Immature natural killer cell (primary cell): ENCODE data around the gene IKBKE. TPM values are rescaled to one million over a fixed set of nuclear protein-coding genes. Genes with fewer than 3 reads are reported as not detected.

ENCODE experiments used
- DNase-seq, 3 donors: peaks; one replicate each; pipeline ENCODE4 v3.0.0; 2022; ENCODE audit warnings: mixed read lengths in 1 of 3
- H3K27ac Mint-ChIP-seq, 6 donors: one replicate each; pipeline ENCODE4 v1.8.0; 2020; ENCODE audit warnings: mixed read lengths in 6 of 6, mild to moderate bottlenecking in 5 of 6, inconsistent platforms in 4 of 6, moderate library complexity in 3 of 6
- H3K27me3 Mint-ChIP-seq, 3 donors: one replicate each; pipeline ENCODE4 v1.8.0; 2020 to 2021; ENCODE audit warnings: low read depth in 3 of 3, mild to moderate bottlenecking in 3 of 3, mixed read lengths in 3 of 3, moderate library complexity in 3 of 3, inconsistent platforms in 1 of 3
- H3K36me3 Mint-ChIP-seq, 3 donors: one replicate each; pipeline ENCODE4 v1.8.0; 2020; ENCODE audit warnings: mixed read lengths in 3 of 3, inconsistent platforms in 2 of 3, mild to moderate bottlenecking in 2 of 3
- H3K4me1 Mint-ChIP-seq, 2 donors: one replicate each; pipeline ENCODE4 v1.8.0; 2020; ENCODE audit warnings: inconsistent platforms in 2 of 2, mild to moderate bottlenecking in 2 of 2, mixed read lengths in 2 of 2, moderate library complexity in 1 of 2
- H3K4me3 Mint-ChIP-seq, 5 donors: one replicate each; pipeline ENCODE4 v1.8.0; 2020; ENCODE audit warnings: mild to moderate bottlenecking in 5 of 5, mixed read lengths in 5 of 5, inconsistent platforms in 3 of 5, moderate library complexity in 3 of 5
- H3K9me3 Mint-ChIP-seq, 6 donors: one replicate each; pipeline ENCODE4 v1.8.0; 2020; ENCODE audit warnings: mild to moderate bottlenecking in 6 of 6, mixed read lengths in 6 of 6, inconsistent platforms in 4 of 6, moderate library complexity in 3 of 6
- polyA plus RNA-seq, 3 donors: library from polyadenylated mRNA; unstranded; fragments of 300-500 nt; fragmentation: Illumina TruSeq; gene quantifications; one replicate each; pipeline ENCODE4 v1.2.3, GENCODE V29; 2021

Gene IKBKE
- polyA plus RNA-seq, 3 donors from 2014 or later: 21.1 to 29.7 (median 28.3) TPM

GRCh38 chr1:206445911-206446356 is 24.3 kb upstream of the IKBKE start:
- H3K36me3 Mint-ChIP-seq: peaks cover 8 to 41% (median 16%) of the 10 kb centered on the region in 3 donors

DNA sequence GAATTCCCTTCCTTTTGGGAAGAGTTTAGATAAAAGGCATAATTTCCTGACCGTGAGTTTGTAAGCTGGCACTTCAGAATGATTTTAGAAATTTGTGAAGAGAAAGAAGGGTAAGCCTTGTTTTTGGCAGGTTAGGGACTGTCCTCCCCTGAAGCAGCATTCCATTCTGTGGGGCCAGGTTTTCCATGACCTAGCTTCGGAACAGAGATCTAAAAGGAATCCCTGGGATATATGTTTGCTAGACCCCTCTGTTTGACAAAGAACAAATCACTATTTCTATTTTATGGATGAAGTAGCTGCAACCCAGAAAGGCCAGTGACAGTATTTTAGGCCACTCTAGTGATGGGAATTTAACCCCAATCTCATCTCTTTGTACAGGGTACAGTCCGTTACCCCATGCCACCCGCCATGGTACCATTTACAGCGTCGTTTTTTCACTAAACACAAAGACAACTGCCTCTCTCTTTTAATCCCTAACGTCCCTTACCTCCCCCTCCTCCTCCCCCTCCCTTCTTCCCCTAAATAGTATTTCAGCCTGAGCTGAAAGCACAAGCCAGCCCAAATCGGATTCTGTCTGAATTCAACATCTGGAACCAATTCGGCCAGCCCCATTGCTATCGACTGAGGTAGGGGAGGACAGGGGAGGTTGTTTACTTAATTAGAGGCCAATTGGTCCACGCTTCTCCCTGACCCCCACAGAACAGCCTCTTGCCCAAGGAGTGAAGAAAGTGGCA is 23.4 kb upstream of the IKBKE start:
- no peak overlapping the region for H3K27ac Mint-ChIP-seq
- DNase-seq: no peak
- H3K36me3 Mint-ChIP-seq: peaks cover 12 to 43% (median 22%) of the 10 kb centered on the region in 3 donors
- no peaks in the 10 kb centered on the region for H3K4me1 Mint-ChIP-seq
- H3K9me3 Mint-ChIP-seq: no peaks in the 10 kb centered on the region
- peaks cover 0 to 3% (median 0%) of the 10 kb centered on the region in 3 donors for H3K27me3 Mint-ChIP-seq
- H3K4me3 Mint-ChIP-seq: no peak overlapping the region

More at GRCh38 chr1:206445911-206446356, 24.3 kb upstream of the IKBKE start:
- Mint-ChIP-seq H3K27ac (no peak overlapping the region), H3K9me3 (no peaks in the 10 kb centered on the region), H3K27me3 (peaks cover 0 to 3% (median 0%) of the 10 kb centered on the region in 3 donors), H3K4me1 (no peaks in the 10 kb centered on the region), H3K4me3 (no peak overlapping the region)
- DNase-seq: no peak

GRCh38 chr1:206447422-206447765 is 22.9 kb upstream of the IKBKE start:
- Mint-ChIP-seq H3K9me3 (no peaks in the 10 kb centered on the region), H3K36me3 (peaks cover 16 to 42% (median 24%) of the 10 kb centered on the region in 3 donors)

DNA sequence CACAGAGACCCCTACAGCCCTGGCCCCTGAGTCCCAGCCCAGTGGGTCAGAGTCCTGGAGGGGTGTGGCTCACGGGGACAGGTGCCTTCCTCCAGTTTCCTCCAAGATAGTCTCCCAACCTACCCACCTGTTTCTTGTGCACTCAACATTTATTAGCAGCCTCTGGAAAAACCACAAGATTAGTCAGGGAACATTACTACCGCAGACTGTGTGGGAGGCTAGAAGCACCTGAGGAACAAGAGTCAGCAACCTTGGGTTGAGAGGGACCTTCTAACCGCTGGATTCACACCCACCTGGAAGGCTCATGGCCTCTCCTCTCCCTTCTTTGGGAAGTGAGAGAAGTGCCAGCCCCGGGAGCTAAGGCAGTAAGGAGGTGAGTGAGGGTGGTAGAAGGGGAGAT is 22.5 kb upstream of the IKBKE start:
- no peak for DNase-seq
- Mint-ChIP-seq H3K4me1 (no peaks in the 10 kb centered on the region), H3K9me3 (no peaks in the 10 kb centered on the region), H3K4me3 (no peak overlapping the region), H3K36me3 (peaks cover 16 to 42% (median 24%) of the 10 kb centered on the region in 3 donors), H3K27ac (peak overlapping the region in 1 of 6 donors; percentile 61), H3K27me3 (peaks cover 0 to 3% (median 0%) of the 10 kb centered on the region in 3 donors)

More at GRCh38 chr1:206447422-206447765, 22.9 kb upstream of the IKBKE start:
- Mint-ChIP-seq H3K4me3 (no peak overlapping the region), H3K27me3 (peaks cover 0 to 3% (median 0%) of the 10 kb centered on the region in 3 donors), H3K27ac (no peak overlapping the region), H3K4me1 (no peaks in the 10 kb centered on the region)
- DNase-seq: no peak

GRCh38 chr1:206448471-206448870 is 21.8 kb upstream of the IKBKE start:
- DNase-seq: no peak
- peaks cover 0 to 1% (median 0%) of the 10 kb centered on the region in 3 donors for H3K27me3 Mint-ChIP-seq
- no peaks in the 10 kb centered on the region for H3K9me3 Mint-ChIP-seq
- no peak overlapping the region for H3K4me3 Mint-ChIP-seq
- H3K4me1 Mint-ChIP-seq: no peaks in the 10 kb centered on the region
- H3K36me3 Mint-ChIP-seq: peaks cover 16 to 43% (median 24%) of the 10 kb centered on the region in 3 donors
- no peak overlapping the region for H3K27ac Mint-ChIP-seq

GRCh38 chr1:206449565-206449964 is 20.7 kb upstream of the IKBKE start:
- Mint-ChIP-seq H3K4me1 (no peaks in the 10 kb centered on the region), H3K27me3 (peaks cover 0 to 1% (median 0%) of the 10 kb centered on the region in 3 donors), H3K27ac (no peak overlapping the region), H3K4me3 (no peak overlapping the region), H3K36me3 (peaks cover 16 to 50% (median 24%) of the 10 kb centered on the region in 3 donors), H3K9me3 (no peaks in the 10 kb centered on the region)
- no peak for DNase-seq

DNA sequence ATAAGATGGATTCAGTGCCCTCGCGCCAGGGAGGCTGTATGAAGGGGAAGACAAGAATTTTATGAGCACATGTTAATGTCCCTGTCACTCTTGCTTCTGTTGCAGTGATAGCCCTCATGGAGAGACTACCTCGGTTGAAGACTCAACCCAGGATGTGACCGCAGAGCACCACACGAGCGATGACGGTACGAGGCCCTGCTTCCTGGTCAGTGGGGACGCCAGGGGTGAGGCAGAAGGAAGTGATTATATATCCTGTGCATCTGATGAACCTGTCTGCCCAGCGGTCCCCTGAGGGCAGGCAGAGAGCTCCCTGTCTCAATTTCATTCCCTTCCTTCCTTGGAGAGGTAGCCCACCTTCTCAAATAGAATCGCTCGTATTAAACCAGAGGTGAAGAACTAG is 20.0 kb upstream of the IKBKE start:
- Mint-ChIP-seq H3K4me1 (no peaks in the 10 kb centered on the region), H3K27me3 (peaks cover 0 to 1% (median 0%) of the 10 kb centered on the region in 3 donors), H3K36me3 (peaks cover 16 to 53% (median 24%) of the 10 kb centered on the region in 3 donors), H3K9me3 (no peaks in the 10 kb centered on the region), H3K4me3 (no peak overlapping the region), H3K27ac (peak overlapping the region in 1 of 6 donors; percentile 21)
- no peak for DNase-seq

GRCh38 chr1:206451134-206451686 is 19.1 kb upstream of the IKBKE start:
- Mint-ChIP-seq H3K27me3 (peaks cover 0 to 3% (median 0%) of the 10 kb centered on the region in 3 donors), H3K27ac (no peak overlapping the region)

GRCh38 chr1:206453111-206453510 is 17.2 kb upstream of the IKBKE start:
- Mint-ChIP-seq H3K4me1 (peaks cover 0 to 5% of the 10 kb centered on the region in 2 donors), H3K36me3 (peaks cover 8 to 50% (median 20%) of the 10 kb centered on the region in 3 donors), H3K4me3 (no peak overlapping the region), H3K27ac (no peak overlapping the region), H3K27me3 (peaks cover 0 to 1% (median 0%) of the 10 kb centered on the region in 3 donors), H3K9me3 (no peaks in the 10 kb centered on the region)
- DNase-seq: no peak

More at GRCh38 chr1:206451134-206451686, 19.1 kb upstream of the IKBKE start:
- Mint-ChIP-seq H3K9me3 (no peaks in the 10 kb centered on the region), H3K4me1 (no peaks in the 10 kb centered on the region), H3K4me3 (no peak overlapping the region), H3K36me3 (peaks cover 13 to 54% (median 20%) of the 10 kb centered on the region in 3 donors)
- no peak for DNase-seq

DNA sequence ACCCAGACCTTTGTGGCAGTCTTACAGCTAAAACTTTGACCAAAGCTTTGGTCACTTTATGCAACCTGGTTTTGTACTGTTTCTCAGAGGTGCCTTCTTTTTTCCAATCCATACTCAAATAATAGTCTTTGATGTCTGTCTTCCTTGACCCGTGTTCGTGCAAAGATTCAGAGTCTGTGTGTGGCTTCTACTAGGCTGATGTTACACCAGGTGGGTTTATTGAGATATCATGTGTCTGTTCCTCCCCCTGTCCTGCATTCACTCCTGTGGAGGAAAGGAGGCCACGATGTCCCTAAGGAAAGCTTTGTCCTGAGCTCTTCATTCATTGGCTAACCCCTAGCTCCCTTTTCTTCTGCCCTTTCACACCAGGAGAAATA is 15.0 kb upstream of the IKBKE start:
- Mint-ChIP-seq H3K4me3 (no peak overlapping the region), H3K27me3 (peaks cover 0 to 1% (median 0%) of the 10 kb centered on the region in 3 donors), H3K4me1 (peaks cover 0 to 5% of the 10 kb centered on the region in 2 donors), H3K36me3 (peaks cover 8 to 56% (median 23%) of the 10 kb centered on the region in 3 donors), H3K9me3 (no peaks in the 10 kb centered on the region), H3K27ac (peak overlapping the region in 1 of 6 donors; percentile 65)
- DNase-seq: no peak

GRCh38 chr1:206455666-206456344 is 14.5 kb upstream of the IKBKE start:
- no peak for DNase-seq
- peaks cover 0 to 5% of the 10 kb centered on the region in 2 donors for H3K4me1 Mint-ChIP-seq
- peaks cover 0 to 1% (median 0%) of the 10 kb centered on the region in 3 donors for H3K27me3 Mint-ChIP-seq
- H3K4me3 Mint-ChIP-seq: no peak overlapping the region
- H3K36me3 Mint-ChIP-seq: peaks cover 8 to 53% (median 23%) of the 10 kb centered on the region in 3 donors
- no peaks in the 10 kb centered on the region for H3K9me3 Mint-ChIP-seq
- peak overlapping the region in 2 of 6 donors; percentile 15 to 65 for H3K27ac Mint-ChIP-seq

- Mint-ChIP-seq H3K27ac (peak overlapping the region in 1 of 6 donors; percentile 18), H3K4me1 (peaks cover 0 to 5% of the 10 kb centered on the region in 2 donors), H3K36me3 (peaks cover 7 to 48% (median 20%) of the 10 kb centered on the region in 3 donors), H3K4me3 (no peak overlapping the region), H3K9me3 (no peaks in the 10 kb centered on the region), H3K27me3 (peaks cover 0 to 2% (median 0%) of the 10 kb centered on the region in 3 donors)
- DNase-seq: no peak
Measured at GRCh38 chr1:206456577-206457370, 13.5 kb upstream of the IKBKE start.
